GM18499 (cell line): ENCODE measurements around the gene MAP2K5.

Experiments
- ATAC-seq: cut with Tn5 transposase; IDR thresholded peaks from one replicate; pipeline ENCODE4 v1.9.1; 2021; ENCODE audit warnings: moderate number of reproducible peaks; ENCODE audit not compliant: insufficient read depth, unreplicated experiment

MAP2K5 gene

DNA sequence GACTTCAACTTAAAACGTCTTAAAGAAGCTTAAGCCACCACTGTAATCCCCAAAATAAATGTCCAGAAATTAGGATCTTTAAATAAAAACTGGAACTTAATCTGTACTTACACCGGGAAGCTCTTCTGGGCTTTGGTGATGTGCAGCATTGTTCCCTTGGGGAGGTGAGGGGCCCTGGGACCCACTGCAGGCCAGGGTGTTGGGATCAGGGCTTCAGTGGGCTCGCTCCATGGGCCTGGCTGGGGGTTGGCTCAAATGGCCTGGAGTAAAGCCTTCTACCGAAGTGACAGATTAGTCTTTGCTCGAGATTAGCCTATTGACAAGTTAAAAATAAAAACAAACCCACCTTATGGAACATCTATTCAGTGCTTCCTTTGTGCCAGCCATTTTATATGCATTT is 303.5 kb downstream of the MAP2K5 start:
- no peak for ATAC-seq

DNA sequence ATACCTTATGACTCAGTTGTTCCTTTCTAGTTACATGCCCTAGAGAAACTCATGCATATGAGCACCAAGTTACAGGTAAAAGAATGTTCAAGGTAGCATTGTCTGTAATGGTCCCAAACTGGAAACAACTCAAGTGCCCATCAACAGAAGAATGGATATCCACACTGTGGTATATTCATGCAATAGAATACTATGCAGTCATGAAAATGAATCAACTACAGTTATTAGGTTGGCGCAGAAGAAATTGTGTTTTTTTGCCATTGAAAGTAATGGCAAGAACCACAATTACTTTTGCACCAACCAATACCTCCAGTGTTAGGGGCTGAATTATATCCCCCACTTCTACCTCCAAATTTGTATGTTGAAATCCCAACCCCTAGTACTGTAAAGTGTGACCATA is 307.0 kb downstream of the MAP2K5 start:
- no peak for ATAC-seq

DNA sequence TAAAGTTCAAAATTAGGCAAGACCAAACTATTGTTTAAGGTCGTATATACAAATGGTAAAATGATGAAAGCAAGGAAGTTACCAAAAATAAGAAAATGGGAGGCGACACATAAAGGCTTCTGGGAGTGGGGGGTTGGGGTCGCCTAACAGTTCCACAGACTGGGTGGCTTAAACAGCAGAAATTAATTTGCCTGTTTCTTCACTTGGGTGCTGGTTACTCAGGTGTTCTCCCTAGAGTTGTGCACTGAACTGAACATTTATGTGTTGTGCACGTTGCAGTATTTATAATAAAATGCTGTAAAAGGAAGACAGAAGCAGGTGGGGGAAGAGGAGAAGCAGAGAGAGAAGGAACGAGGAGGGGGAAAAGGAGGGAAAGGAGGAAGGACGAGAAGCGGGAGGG is 307.8 kb downstream of the MAP2K5 start:
- ATAC-seq = no peak

DNA sequence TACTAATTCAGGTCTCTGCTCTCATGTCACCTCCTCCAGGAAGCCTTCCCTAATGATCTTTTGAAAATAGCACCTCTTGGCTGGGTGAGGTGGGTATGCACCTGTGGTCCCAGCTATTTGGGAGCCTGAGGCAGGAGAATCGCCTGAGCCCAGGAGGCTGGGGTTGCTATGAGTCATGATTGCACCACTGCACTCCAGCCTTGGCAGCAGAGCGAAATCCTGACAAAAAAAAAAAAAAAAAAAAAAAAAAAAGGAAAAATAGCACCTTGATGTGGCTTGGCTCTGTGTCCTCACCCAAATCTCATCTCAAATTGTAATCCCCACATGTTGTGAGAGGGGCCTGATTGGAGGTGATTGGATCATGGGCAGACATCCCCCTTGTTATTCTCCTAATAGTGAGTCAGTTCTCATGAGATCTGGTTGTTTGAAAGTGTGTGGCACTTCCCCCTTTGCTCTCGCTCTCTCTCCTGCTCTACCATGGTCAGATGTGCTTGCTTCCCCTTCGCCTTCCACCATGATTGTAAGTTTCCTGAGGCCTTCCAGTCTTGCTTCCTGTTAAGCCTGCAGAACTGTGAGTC is 308.6 kb downstream of the MAP2K5 start:
- ATAC-seq = no peak

DNA sequence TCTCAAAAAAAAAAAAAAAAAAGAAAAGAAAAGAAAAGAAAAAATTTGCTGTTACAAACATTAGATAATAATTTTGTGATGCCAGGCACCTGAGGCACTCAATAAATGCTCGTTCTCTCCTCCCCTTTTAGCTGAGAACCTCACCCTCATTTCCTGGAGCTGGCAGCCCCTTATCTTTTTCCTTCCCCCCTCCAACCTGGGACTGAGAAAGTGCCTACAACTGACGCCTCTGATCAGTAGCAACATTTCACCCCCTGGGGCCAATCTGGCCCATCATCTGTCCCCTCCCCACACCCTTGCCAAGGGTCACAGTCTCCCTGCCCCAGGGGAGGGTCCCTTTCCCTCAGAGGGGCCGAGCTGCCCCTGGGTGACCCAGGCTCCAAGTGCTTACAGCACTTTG is 309.9 kb downstream of the MAP2K5 start:
- ATAC-seq = no peak

DNA sequence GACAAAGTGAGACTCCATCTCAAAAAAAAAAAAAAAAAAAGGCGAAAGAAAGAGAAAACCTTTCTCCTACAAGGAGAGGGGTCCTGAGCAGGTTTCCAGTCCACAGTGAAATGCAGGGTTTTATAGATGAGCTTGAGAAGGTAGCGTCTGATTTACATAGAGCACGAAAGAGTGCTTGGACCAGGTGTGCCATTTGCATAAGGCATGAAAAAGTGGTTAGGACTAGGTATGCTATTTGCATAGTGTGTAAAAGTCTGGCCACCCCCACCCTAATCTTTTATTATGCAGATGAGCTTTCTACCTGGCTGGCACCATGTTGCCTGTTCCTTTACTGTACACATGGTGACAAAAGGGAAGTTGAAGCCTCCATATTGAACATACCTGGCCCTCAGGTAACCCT is 311.0 kb downstream of the MAP2K5 start:
- ATAC-seq = no peak

DNA sequence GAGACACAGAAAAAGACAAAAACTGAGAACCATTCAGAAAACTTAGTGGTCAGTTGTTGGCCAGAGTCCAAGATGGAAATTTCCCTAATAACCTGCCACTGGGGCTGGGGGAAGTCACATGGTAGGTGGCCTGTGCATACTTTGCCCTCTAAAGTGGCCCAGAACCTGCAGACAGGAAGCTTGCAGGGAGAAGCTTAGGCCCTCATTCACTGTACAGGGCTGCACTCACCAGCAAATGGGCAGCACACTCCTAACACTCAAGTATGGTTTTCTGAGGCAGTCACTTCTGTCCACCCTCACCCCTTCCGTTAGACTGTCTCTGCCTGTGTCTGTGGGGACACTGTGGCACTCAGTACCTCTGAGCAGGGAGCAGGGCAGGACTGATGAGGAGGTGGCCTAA is 311.9 kb downstream of the MAP2K5 start:
- no peak for ATAC-seq

DNA sequence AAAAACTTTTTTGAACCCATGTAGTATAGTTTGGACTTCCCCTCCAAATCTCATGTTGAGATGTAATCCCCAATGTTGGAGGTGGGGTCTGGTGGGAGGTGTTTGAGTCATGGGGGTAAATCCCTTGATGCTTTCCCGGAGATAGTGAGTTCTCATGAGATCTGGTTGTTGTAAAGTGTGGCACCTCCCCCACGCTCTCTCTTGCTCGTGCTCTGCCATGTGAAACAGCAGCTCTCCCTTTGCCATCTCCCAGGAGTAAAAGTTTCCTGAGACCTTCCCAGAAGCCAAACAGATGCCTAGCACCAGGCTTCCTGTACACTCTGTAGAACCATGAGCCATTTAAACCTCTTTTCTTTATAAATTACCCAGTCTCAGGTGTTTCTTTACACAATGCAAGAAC is 313.3 kb downstream of the MAP2K5 start:
- no peak for ATAC-seq
